NT2/D1 (cell line): ENCODE results near the gene XYLT1.

ENCODE experiments used
- DNase-seq: peaks from one replicate; pipeline ENCODE4 v3.0.0-alpha.2; 2011; ENCODE audit warnings: low read depth, low spot score
- H3K27me3 ChIP-seq: 2 replicates; pipeline ENCODE4 v1.6.0; 2011; ENCODE audit warnings: mild to moderate bottlenecking; ENCODE audit not compliant: insufficient read length, insufficient read depth
- H3K36me3 ChIP-seq: 2 replicates; pipeline ENCODE4 v1.6.1; 2011; ENCODE audit warnings: mild to moderate bottlenecking, low read length, mixed read lengths; ENCODE audit not compliant: insufficient read depth, insufficient read length
- H3K4me1 ChIP-seq: 2 replicates; pipeline ENCODE4 v1.5.1; 2011; ENCODE audit not compliant: insufficient read depth, insufficient read length
- H3K4me3 ChIP-seq: 2 replicates; pipeline ENCODE4 v1.5.1; 2011; ENCODE audit warnings: low read depth; ENCODE audit not compliant: insufficient read length
- H3K9ac ChIP-seq: 2 replicates; pipeline ENCODE4 v1.6.0; 2011; ENCODE audit warnings: low read depth; ENCODE audit not compliant: insufficient read length
- H3K9me3 ChIP-seq: 2 replicates; pipeline ENCODE4 v1.5.1; 2011; ENCODE audit warnings: mild to moderate bottlenecking, low read length; ENCODE audit not compliant: insufficient read depth
- SUZ12 ChIP-seq: IDR thresholded peaks from 2 replicates; pipeline ENCODE4 v1.6.1; 2011; ENCODE audit not compliant: insufficient read length, insufficient read depth; ENCODE audit errors: extremely low read depth
- YY1 ChIP-seq: IDR thresholded peaks from 2 replicates; pipeline ENCODE4 v1.6.1; 2011; ENCODE audit not compliant: insufficient read length, insufficient read depth
- ZNF274 ChIP-seq: IDR thresholded peaks from 2 replicates; pipeline ENCODE4 v1.6.1; 2011; ENCODE audit warnings: mild to moderate bottlenecking, low read depth, low read length

XYLT1 gene

GRCh38 chr16:17273142-17273561 lies 197.6 kb downstream of the XYLT1 start:
- Histone ChIP-seq H3K27me3 (no peaks in the 10 kb centered on the region), H3K36me3 (no peaks in the 10 kb centered on the region), H3K9me3 (no peaks in the 10 kb centered on the region), H3K9ac (no peak overlapping the region), H3K4me3 (no peak overlapping the region), H3K4me1 (peaks cover 7% of the 10 kb centered on the region)
- no peak for TF ChIP-seq SUZ12
- TF ChIP-seq YY1: no peak
- TF ChIP-seq ZNF274: no peak
- no peak for DNase-seq

- no peak for DNase-seq
- no peak overlapping the region for H3K9ac ChIP-seq
- no peaks in the 10 kb centered on the region for H3K36me3 ChIP-seq
- H3K4me3 ChIP-seq: no peak overlapping the region
- H3K27me3 ChIP-seq: no peaks in the 10 kb centered on the region
- H3K4me1 ChIP-seq: peaks cover 7% of the 10 kb centered on the region
- no peaks in the 10 kb centered on the region for H3K9me3 ChIP-seq
- TF ChIP-seq SUZ12: no peak
- TF ChIP-seq YY1: no peak
- TF ChIP-seq ZNF274: no peak
These were observed 198.0 kb downstream of the XYLT1 start for GRCh38 chr16:17272716-17273115.

GRCh38 chr16:17271687-17272086 lies 199.1 kb downstream of the XYLT1 start:
- no peak for DNase-seq
- Histone ChIP-seq H3K4me3 (no peak overlapping the region), H3K9me3 (no peaks in the 10 kb centered on the region), H3K9ac (no peak overlapping the region), H3K36me3 (no peaks in the 10 kb centered on the region), H3K4me1 (peaks cover 7% of the 10 kb centered on the region), H3K27me3 (no peaks in the 10 kb centered on the region)
- no peak for TF ChIP-seq SUZ12
- TF ChIP-seq YY1: no peak
- no peak for TF ChIP-seq ZNF274

GRCh38 chr16:17270683-17271109 lies 200.1 kb downstream of the XYLT1 start:
- H3K4me1 ChIP-seq: peaks cover 7% of the 10 kb centered on the region
- no peak overlapping the region for H3K4me3 ChIP-seq
- no peak for DNase-seq
- no peaks in the 10 kb centered on the region for H3K9me3 ChIP-seq
- TF ChIP-seq ZNF274 (no peak), YY1 (no peak), SUZ12 (no peak)
- H3K36me3 ChIP-seq: no peaks in the 10 kb centered on the region
- H3K9ac ChIP-seq: no peak overlapping the region
- H3K27me3 ChIP-seq: no peaks in the 10 kb centered on the region

GRCh38 chr16:17270111-17270510 lies 200.6 kb downstream of the XYLT1 start:
- Histone ChIP-seq H3K27me3 (no peaks in the 10 kb centered on the region), H3K36me3 (no peaks in the 10 kb centered on the region), H3K9me3 (no peaks in the 10 kb centered on the region), H3K4me1 (peaks cover 7% of the 10 kb centered on the region), H3K4me3 (no peak overlapping the region), H3K9ac (no peak overlapping the region)
- no peak for TF ChIP-seq SUZ12
- TF ChIP-seq YY1: no peak
- TF ChIP-seq ZNF274: no peak
- DNase-seq: no peak

- no peak overlapping the region for H3K4me3 ChIP-seq
- no peaks in the 10 kb centered on the region for H3K9me3 ChIP-seq
- H3K9ac ChIP-seq: no peak overlapping the region
- peaks cover 7% of the 10 kb centered on the region for H3K4me1 ChIP-seq
- no peaks in the 10 kb centered on the region for H3K27me3 ChIP-seq
- TF ChIP-seq ZNF274 (no peak), SUZ12 (no peak), YY1 (no peak)
- H3K36me3 ChIP-seq: no peaks in the 10 kb centered on the region
- DNase-seq: no peak
These were observed 201.3 kb downstream of the XYLT1 start for GRCh38 chr16:17269439-17269838.

DNA sequence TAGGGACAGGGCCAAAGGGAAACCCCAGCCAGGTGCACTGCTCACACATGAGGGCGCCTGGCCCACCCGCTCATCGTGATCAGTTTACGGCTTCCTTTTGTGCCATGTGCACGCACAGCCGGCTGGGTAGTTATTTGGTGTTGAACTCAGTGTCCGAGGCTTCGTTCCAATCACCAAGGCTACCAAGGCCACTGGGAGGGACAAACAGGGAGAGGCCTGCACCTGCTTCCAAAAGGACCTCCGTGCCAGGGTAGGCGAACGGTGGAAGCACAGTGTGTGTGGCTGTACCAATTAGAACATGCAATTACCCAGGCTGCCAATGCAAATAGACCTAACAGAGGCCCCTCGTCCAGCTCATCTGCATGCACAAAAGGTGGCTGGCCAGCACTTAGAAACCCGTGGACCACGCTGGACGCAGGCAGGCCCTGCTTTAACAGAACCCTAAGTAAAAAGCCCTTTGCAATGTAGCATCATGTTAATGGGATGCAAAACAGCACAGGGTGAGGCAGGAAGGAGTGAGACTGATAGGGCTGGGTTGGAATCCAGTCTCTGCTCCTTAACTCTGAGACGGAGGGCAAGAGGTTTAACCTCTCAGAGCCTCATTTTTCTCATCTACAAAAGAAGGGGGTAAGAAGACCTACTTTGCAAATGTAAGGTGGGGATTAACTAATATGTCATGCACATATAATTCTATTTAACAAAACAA lies 204.0 kb downstream of the XYLT1 start:
- Histone ChIP-seq H3K36me3 (no peaks in the 10 kb centered on the region), H3K9ac (no peak overlapping the region), H3K4me1 (peaks cover 5% of the 10 kb centered on the region), H3K4me3 (no peak overlapping the region), H3K9me3 (no peaks in the 10 kb centered on the region), H3K27me3 (no peaks in the 10 kb centered on the region)
- no peak for TF ChIP-seq ZNF274
- no peak for TF ChIP-seq SUZ12
- no peak for TF ChIP-seq YY1
- peak; percentile 22 for DNase-seq
